Measurements from ENCODE around the gene GRM7.
A peak's percentile ranks its signal among the peaks of the same experiment; 100 is the strongest.

The GRM7 gene

DNA sequence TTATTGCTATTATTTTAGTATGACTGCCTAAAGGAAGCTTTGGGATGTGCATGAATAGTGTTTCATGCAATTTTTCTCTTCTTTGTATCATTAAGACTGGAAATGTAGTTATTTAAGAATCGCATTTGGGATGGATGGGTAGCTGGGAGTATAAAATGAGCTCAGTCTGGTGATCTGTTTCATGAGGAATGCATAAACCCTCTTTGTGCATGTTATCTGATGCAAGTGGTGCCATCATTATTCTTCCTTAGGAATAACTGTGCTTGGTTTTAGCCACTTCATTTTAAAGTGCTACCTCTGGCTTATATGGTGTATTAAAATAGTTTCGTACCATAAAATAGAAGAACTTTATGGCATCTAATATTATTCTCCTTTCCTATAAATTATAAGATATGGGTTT, 535.6 kb downstream of the GRM7 start:
- Histone ChIP-seq H3K4me1 (no peaks in the 10 kb centered on the region), H3K27me3 (no peaks in the 10 kb centered on the region), H3K9me3 (no peaks in the 10 kb centered on the region), H3K36me3 (no peaks in the 10 kb centered on the region), H3K4me3 (ENCODE audit: low read depth, low read length) (no peak overlapping the region)
- DNase-seq: no peak
- TF ChIP-seq, protein P1, sequence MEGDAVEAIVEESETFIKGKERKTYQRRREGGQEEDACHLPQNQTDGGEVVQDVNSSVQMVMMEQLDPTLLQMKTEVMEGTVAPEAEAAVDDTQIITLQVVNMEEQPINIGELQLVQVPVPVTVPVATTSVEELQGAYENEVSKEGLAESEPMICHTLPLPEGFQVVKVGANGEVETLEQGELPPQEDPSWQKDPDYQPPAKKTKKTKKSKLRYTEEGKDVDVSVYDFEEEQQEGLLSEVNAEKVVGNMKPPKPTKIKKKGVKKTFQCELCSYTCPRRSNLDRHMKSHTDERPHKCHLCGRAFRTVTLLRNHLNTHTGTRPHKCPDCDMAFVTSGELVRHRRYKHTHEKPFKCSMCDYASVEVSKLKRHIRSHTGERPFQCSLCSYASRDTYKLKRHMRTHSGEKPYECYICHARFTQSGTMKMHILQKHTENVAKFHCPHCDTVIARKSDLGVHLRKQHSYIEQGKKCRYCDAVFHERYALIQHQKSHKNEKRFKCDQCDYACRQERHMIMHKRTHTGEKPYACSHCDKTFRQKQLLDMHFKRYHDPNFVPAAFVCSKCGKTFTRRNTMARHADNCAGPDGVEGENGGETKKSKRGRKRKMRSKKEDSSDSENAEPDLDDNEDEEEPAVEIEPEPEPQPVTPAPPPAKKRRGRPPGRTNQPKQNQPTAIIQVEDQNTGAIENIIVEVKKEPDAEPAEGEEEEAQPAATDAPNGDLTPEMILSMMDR (IDR thresholded peaks at IDR 0.05; ENCODE audit: low read depth, low read length): no peak

DNA sequence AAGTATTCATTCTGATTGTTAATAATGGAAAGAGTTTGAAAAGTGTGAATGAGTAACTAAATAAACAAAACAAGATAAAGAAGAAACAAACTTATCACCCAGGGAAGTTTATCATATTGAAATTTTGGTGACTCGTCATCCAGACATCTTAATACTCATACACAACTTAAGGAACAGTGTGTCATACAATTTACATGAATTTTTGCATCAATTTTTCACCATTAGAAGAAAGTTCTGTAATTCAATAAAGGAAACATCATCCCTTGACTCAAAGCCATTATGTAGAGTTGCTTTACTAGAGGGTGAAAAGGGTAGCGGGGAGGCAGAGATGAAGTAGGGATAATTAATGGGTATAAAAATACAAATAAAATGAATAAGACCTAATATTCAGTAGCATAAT, 536.2 kb downstream of the GRM7 start:
- no peak for DNase-seq
- Histone ChIP-seq H3K4me1 (no peaks in the 10 kb centered on the region), H3K36me3 (no peaks in the 10 kb centered on the region), H3K4me3 (ENCODE audit: low read depth, low read length) (no peak overlapping the region), H3K9me3 (no peaks in the 10 kb centered on the region), H3K27me3 (no peaks in the 10 kb centered on the region)
- TF ChIP-seq, protein P1 (IDR thresholded peaks at IDR 0.05; ENCODE audit: low read depth, low read length): no peak

DNA sequence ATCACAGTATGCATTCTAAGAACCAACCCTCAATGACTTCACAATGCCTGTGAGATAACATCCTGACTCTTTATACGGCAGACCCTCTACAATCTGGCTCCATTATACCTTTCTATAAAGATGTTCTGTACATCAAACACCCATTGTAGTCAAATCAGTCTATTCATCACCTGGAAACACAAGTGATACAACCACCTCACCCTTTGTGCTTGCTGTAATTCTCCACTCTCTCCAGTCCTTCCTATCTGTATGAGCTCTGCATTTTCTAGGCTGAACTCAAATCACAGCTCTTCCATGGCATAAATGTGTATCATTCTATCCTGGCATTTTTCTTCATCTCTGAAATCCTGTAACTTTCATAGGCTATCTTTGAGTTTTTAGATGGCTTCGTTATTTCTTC, 539.4 kb downstream of the GRM7 start:
- no peak for DNase-seq
- no peaks in the 10 kb centered on the region for H3K4me1 ChIP-seq
- TF ChIP-seq, protein P1 (IDR thresholded peaks at IDR 0.05; ENCODE audit: low read depth, low read length): no peak
- H3K9me3 ChIP-seq: no peaks in the 10 kb centered on the region
- no peaks in the 10 kb centered on the region for H3K27me3 ChIP-seq
- no peak overlapping the region for H3K4me3 ChIP-seq (ENCODE audit: low read depth, low read length)
- H3K36me3 ChIP-seq: no peaks in the 10 kb centered on the region

DNA sequence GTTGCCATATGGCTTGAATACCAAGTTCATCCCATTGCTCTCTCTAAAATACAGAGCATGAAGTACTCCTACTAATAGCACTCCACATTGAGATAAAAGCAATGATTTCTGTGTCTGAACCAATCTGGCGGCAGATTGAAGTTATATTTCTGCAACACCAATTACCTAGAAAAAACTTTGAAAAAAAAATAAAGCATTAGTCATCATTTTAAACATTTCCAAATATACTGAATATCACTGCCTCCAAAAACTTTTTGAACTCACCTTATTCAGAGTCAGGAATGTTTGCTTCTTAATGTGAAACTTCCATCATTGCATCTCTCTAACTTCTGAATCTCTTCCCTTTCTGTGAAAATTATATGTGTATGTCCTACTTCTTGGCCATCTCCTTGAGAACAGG, 540.5 kb downstream of the GRM7 start:
- Histone ChIP-seq H3K36me3 (no peaks in the 10 kb centered on the region), H3K27me3 (no peaks in the 10 kb centered on the region), H3K4me1 (no peaks in the 10 kb centered on the region), H3K4me3 (ENCODE audit: low read depth, low read length) (no peak overlapping the region), H3K9me3 (no peaks in the 10 kb centered on the region)
- no peak for DNase-seq
- TF ChIP-seq, protein P1 (IDR thresholded peaks at IDR 0.05; ENCODE audit: low read depth, low read length): no peak

DNA sequence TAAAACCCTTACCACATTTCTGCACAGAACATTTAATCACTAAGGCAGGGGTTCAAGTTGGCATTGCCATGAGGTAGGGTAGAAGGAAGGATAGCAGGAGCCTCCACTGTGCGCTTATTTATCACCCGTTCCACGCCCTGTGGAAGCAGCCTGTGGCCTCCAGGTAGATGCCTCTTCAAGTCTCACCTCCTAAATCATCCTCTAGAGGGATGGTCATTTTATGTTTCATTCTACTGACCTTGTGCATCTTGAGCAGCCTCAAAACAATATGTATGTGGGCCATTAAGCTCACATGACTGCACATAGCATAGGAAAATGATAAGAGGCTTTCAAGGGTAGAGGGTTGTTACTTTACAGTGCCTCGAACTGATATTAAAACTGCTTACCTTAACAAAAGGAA, 546.2 kb downstream of the GRM7 start:
- no peaks in the 10 kb centered on the region for H3K9me3 ChIP-seq
- H3K4me1 ChIP-seq: no peaks in the 10 kb centered on the region
- TF ChIP-seq, protein P1 (IDR thresholded peaks at IDR 0.05; ENCODE audit: low read depth, low read length): peak; percentile 19; the same call in 1 of the 2 replicates
- no peaks in the 10 kb centered on the region for H3K36me3 ChIP-seq
- H3K27me3 ChIP-seq: no peaks in the 10 kb centered on the region
- no peak overlapping the region for H3K4me3 ChIP-seq (ENCODE audit: low read depth, low read length)
- no peak for DNase-seq

DNA sequence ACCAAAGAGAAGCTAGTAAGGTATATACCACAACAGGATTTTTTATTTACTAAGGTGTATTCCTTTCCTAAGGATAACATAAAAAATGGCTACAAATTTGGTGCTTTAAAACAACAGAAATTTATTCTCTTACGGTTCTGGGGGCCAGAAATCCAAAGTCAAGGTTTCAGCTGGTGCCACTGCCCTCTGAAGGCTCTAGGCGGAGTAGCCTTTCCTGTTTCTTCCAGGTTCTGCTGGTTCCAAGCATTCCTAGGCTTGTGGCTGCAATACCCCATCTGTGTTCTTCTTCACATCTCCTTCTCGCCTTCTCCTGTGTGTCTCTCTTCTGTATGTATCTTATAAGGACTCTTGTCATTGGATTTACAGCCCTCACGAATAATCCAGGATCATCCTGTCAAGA, 549.9 kb downstream of the GRM7 start:
- Histone ChIP-seq H3K36me3 (no peaks in the 10 kb centered on the region), H3K27me3 (no peaks in the 10 kb centered on the region), H3K9me3 (no peaks in the 10 kb centered on the region), H3K4me1 (no peaks in the 10 kb centered on the region), H3K4me3 (ENCODE audit: low read depth, low read length) (no peak overlapping the region)
- TF ChIP-seq, protein P1 (IDR thresholded peaks at IDR 0.05; ENCODE audit: low read depth, low read length): no peak
- no peak for DNase-seq
